Fibroblast of gingiva (primary cell): ENCODE results near the gene AKAP14.
"Not testable (repeated sequence)": the region's sequence is repeated elsewhere in the genome, so short reads cannot be mapped to it uniquely, and the experiment has no call there.

ENCODE experiments used
- DNase-seq: peaks from one replicate; pipeline ENCODE4 v3.0.0-alpha.2; 2011; ENCODE audit warnings: low read depth

The AKAP14 gene

GRCh38 chrX:119895843-119896326 is at the start of gene AKAP14:
Gene AKAP14, plus strand, starts transcription at chrX:119895893. Its CDS starts 7,331 bp downstream, at chrX:119903224.
- peak; percentile 1 for DNase-seq

GRCh38 chrX:119852382-119853353 is 43.0 kb upstream of the AKAP14 start, which contains the start of gene UPF3B:
Gene UPF3B, minus strand, starts transcription at chrX:119852963. Its CDS starts 35 bp downstream, at chrX:119852928.
- peak; percentile 99 for DNase-seq

GRCh38 chrX:119853444-119853843 is 42.2 kb upstream of the AKAP14 start:
- DNase-seq = no peak

GRCh38 chrX:119870626-119871131 is 25.0 kb upstream of the AKAP14 start:
- peak; percentile 13 for DNase-seq

- DNase-seq = peak; percentile 5
Measured at GRCh38 chrX:119871245-119871598, 24.5 kb upstream of the AKAP14 start.

- DNase-seq = peak; percentile 86
Measured at GRCh38 chrX:119871599-119872395, 23.9 kb upstream of the AKAP14 start, which contains the start of the genes NDUFA1 and RNF113A. Gene NDUFA1, plus strand, starts transcription at chrX:119871832. Its CDS starts 80 bp downstream, at chrX:119871912. Gene RNF113A, minus strand, starts transcription at chrX:119871733. Its CDS starts 120 bp downstream, at chrX:119871613.

GRCh38 chrX:119878740-119879139 is 17.0 kb upstream of the AKAP14 start:
- no peak for DNase-seq

GRCh38 chrX:119880076-119880475 is 15.6 kb upstream of the AKAP14 start:
- no peak for DNase-seq

GRCh38 chrX:119880552-119881437 is 14.9 kb upstream of the AKAP14 start:
- DNase-seq = peak; percentile 58

- peak; percentile 34 for DNase-seq
Measured at GRCh38 chrX:119885554-119886428, 9.9 kb upstream of the AKAP14 start.

- peak; percentile 39 for DNase-seq
Measured at GRCh38 chrX:119887721-119888425, 7.8 kb upstream of the AKAP14 start.

- not testable (repeated sequence) for DNase-seq
Measured at GRCh38 chrX:119890626-119891025, 5.1 kb upstream of the AKAP14 start.

GRCh38 chrX:119891961-119892692 is 3.6 kb upstream of the AKAP14 start:
- DNase-seq = not testable (repeated sequence)

GRCh38 chrX:119899125-119899524 is 3.4 kb downstream of the AKAP14 start:
- DNase-seq = no peak

GRCh38 chrX:119900976-119901375 is 5.3 kb downstream of the AKAP14 start:
- DNase-seq = no peak

GRCh38 chrX:119916310-119916709 is 20.6 kb downstream of the AKAP14 start:
- no peak for DNase-seq

- DNase-seq = no peak
Measured at GRCh38 chrX:119917877-119918276, 22.2 kb downstream of the AKAP14 start.

GRCh38 chrX:119919835-119920585 is 24.3 kb downstream of the AKAP14 start:
- no peak for DNase-seq
